Cardiac ventricle fibroblast (primary cell): ENCODE data around the gene SLC25A17. TPM values are rescaled to one million over a fixed set of nuclear protein-coding genes. Genes with fewer than 3 reads are reported as not detected.

ENCODE experiments used
- total RNA-seq: library from RNA; depleted of rRNA; stranded (reverse); fragments of >200 nt; gene quantifications from 2 replicates; pipeline ENCODE4 v1.2.3, GENCODE V29; 2015

SLC25A17 gene, protein sequence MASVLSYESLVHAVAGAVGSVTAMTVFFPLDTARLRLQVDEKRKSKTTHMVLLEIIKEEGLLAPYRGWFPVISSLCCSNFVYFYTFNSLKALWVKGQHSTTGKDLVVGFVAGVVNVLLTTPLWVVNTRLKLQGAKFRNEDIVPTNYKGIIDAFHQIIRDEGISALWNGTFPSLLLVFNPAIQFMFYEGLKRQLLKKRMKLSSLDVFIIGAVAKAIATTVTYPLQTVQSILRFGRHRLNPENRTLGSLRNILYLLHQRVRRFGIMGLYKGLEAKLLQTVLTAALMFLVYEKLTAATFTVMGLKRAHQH
- 12.8 and 14.4 TPM in 2 replicates for total RNA-seq

DNA sequence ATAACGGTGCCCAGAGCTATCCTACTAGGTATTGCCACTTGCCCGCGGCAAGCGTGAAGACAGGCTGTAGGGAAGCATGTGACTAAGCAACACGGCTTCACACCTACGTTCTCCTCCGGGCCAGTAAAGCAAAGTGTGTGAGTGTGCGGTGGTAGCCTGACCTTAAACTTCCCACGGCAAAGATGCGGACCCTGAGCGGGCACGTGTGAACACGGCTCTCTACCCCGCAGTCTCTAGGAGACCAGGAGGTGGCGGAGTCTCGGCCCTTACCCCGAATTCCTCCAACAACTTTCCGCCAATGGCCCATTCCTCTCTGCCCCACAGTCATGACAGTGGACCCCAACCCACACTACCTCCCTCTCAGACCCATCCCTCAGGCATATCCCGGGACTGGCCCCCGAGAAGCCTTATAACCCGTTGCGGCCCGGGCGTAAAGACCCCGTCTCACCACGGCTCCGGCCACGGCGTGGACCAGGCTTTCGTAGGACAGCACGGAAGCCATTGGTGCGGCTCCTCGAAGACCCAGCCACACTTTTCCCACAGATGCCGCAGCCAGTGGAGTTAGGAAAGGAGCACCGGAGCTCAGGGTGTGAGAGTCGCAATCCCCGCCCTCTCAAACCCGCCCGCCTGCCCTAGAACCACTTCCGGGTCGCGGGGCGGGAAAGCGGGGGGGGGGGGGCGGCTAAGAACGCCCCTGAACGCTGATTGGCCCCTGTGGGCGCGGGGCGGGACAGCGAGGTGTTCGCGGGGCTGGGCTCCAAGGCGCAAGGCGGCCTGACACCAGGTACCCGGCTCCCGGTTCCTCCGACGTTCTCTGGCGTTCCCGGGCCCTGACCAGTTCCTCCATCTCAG, at the start of gene SLC25A17:
Gene SLC25A17 (minus strand): TSS at position 600 of the 852 bp plus-strand sequence. CDS start 98 bp downstream, at position 502.

DNA sequence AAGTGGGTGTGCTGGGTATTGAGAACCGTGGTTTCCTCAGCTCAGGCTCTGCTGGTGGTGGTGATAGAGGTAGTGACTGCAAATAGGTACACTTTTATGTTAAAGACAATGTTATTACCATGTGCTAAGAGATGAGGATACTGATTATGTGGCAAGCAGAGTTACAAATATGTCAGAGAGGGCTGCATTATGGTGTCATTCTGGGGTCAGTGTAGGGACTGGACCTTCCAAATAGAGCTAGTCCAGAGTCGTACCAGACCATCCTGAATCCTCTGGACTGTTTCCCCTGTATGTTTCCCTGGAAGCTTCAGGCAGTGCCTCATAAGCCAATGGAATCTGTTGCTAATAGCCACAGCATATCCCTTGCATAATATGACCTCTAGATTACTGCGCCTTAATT, 42.9 kb upstream of the SLC25A17 start, which contains the start of gene DNAJB7:
Gene DNAJB7 (minus strand): TSS at position 101 of the 400 bp plus-strand sequence. CDS start 119 bp downstream, outside the sequence.

DNA sequence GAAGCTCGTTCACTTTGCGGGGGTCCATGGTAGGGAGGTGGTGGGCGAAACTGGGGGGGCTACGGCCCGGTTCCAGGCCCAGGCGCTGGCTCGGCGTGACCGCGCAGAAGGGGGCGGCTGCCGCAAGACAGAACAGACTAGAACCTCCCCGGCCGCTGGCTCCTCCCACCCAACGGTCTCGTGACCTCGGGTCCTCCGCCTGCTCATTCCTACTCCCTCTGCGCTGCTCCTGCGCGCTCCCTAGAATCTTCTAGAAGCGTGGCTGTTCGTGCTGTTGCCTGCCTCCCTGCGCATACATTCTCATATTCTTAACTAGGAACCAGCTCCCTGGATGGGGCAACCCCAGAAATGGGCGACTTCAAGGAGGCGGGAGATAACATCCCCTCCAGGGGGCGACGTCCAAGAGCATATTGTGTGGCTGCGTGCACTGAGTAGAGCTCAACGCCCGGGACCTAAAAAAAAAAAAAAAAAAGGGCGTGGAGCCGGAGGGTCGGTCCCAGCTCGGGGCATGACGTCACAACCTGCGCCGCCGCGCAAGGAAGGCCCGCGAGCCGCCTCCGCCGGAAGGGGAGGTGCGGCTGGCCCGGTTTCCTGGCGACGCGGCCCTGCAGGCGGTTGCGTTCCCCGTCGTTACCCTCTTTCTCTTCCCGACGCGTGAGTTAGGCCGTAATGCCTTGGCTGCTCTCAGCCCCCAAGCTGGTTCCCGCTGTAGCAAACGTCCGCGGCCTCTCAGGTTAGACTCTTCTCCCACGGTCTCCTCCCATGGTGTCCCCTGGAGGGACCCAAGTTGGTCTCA, 37.6 kb upstream of the SLC25A17 start, which contains the start of the genes ST13 and XPNPEP3:
Gene ST13 (minus strand): TSS at position 127 of the 796 bp plus-strand sequence. CDS start 99 bp downstream, at position 28.
Gene XPNPEP3 (plus strand): TSS at position 636 of the 796 bp plus-strand sequence. CDS start 34 bp downstream, at position 670.

Other genes with a start within 250 kb of the SLC25A17 start
- gene MRTFA, start 182.6 kb downstream of the SLC25A17 start, total RNA-seq = 35.3 and 57.3 TPM in 2 replicates
- gene MCHR1, start 139.9 kb downstream of the SLC25A17 start, total RNA-seq = 0.39 TPM in 1 of 2 replicates, not detected in the other
- 104 and 144 TPM in 2 replicates for gene ST13, start 37.3 kb upstream of the SLC25A17 start, total RNA-seq
- 8.5 and 9.4 TPM in 2 replicates for gene XPNPEP3, start 37.8 kb upstream of the SLC25A17 start, total RNA-seq
- not detected in 2 replicates for gene DNAJB7, start 42.8 kb upstream of the SLC25A17 start, total RNA-seq
- gene RBX1, start 132.0 kb upstream of the SLC25A17 start, total RNA-seq = 37.1 and 50.9 TPM in 2 replicates